H1 (cell line): ENCODE measurements around the gene CRISPLD2. TPM values are rescaled to one million over a fixed set of nuclear protein-coding genes. Genes with fewer than 3 reads are reported as not detected.

Source experiments
- BACH1 ChIP-seq: IDR thresholded peaks from 2 replicates; pipeline ENCODE4 v1.6.1; 2012; ENCODE audit warnings: low read length, improper control_type of control experiment
- CHD1 ChIP-seq: IDR thresholded peaks from 2 replicates; pipeline ENCODE4 v1.6.1; 2012; ENCODE audit warnings: low read depth, low read length, improper control_type of control experiment
- EGR1 ChIP-seq: IDR thresholded peaks from 2 replicates; pipeline ENCODE4 v1.6.1; 2011; ENCODE audit warnings: low read depth, low read length, borderline replicate concordance
- KDM1A ChIP-seq: fragments of 200-600, 300-600 bp; sonication (generic); IDR thresholded peaks from 2 replicates; pipeline ENCODE4 v1.7.1; 2016; ENCODE audit warnings: mild to moderate bottlenecking, low read length, borderline replicate concordance
- SIN3A ChIP-seq, 2 experiments: IDR thresholded peaks in 1 of 2; conservative IDR thresholded peaks in 1 of 2; 2 replicates each; pipeline ENCODE4 v1.6.1; 2011 to 2012; ENCODE audit warnings: low read length in 2 of 2, improper control_type of control experiment in 1 of 2, low read depth in 1 of 2, mild to moderate bottlenecking in 1 of 2
- SIX5 ChIP-seq: IDR thresholded peaks from 2 replicates; pipeline ENCODE4 v1.6.1; 2011; ENCODE audit warnings: mild to moderate bottlenecking, low read depth, low read length
- ZNF274 ChIP-seq: IDR thresholded peaks from 2 replicates; pipeline ENCODE4 v1.7.0; 2012; ENCODE audit warnings: low read length, borderline replicate concordance; ENCODE audit errors: extremely low read depth
- polyA plus RNA-seq, 7 experiments: library from polyadenylated mRNA; depleted of rRNA in 3 of 7; stranded (reverse) in 5 of 7; unstranded in 2 of 7; fragments of >200 nt in 5 of 7; fragments of 200-250 nt in 2 of 7; gene quantifications; 1 replicate in 5 of 7; 2 replicates in 1 of 7; 4 replicates in 1 of 7; pipeline versions ENCODE4 v1.2.1 to v1.2.3, GENCODE V29; 2011 to 2013; ENCODE audit warnings: missing spikeins in 2 of 7, mixed read lengths in 2 of 7
- total RNA-seq: library from RNA; stranded (reverse); fragmentation: NEBNext Ultra II Directional; extraction: Animal tissue kit (Norgen Biotek cat#: 25700); gene quantifications from 2 replicates; pipeline ENCODE4 v1.2.1, GENCODE V29; 2021

The CRISPLD2 gene
- total and polyA plus RNA-seq, 2 of the 8 experiments (the other 6 are each of a cell fraction or from before 2014, with no cell fraction given): 2.7 to 5.1 TPM

GRCh38 chr16:84819644-84820304 is at the start of gene CRISPLD2 (continued):
- no peak for TF ChIP-seq SIN3A (conservative IDR thresholded peaks at IDR 0.05 in 1 of 2, IDR thresholded peaks at IDR 0.05 in 1 of 2; ENCODE audit: low read depth in 1 of 2, low read length in 2 of 2)
- TF ChIP-seq SIX5: no peak
- TF ChIP-seq ZNF274: no peak
- TF ChIP-seq BACH1: no peak
- TF ChIP-seq CHD1: no peak
- TF ChIP-seq EGR1: 0 out of 2 replicates have a peak, but pooled peaks have one; percentile 0
- TF ChIP-seq KDM1A: no peak
